ENCODE results near the gene FTSJ1. TPM values are rescaled to one million over a fixed set of nuclear protein-coding genes. Genes with fewer than 3 reads are reported as not detected.

Gene FTSJ1
- total and polyA plus RNA-seq, 8 donors: 19.6 to 92.8 (median 39.0) TPM

DNA sequence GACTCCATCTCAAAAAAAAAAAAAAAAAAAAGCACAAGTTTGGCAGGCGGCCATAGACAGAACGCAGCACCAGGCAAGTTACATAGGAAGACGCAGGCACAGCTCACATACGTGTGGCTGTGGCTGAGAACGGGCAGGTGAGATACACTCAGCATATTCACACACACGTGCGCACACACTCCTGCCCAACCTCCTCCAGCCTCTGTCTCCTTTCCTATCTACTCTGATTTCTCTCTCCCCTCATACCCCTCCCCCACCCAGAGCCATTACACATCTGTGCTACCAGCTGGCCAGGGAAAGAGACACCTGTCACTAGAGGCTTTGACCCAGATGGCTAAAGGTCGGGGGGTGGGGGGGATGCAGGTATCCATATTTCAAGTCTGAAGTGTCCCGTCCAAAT is 3.8 kb upstream of the FTSJ1 start:
- no peaks in the 10 kb centered on the region for H3K27me3 ChIP-seq
- no peak for TF ChIP-seq EP300 (IDR thresholded peaks at IDR 0.05)
- TF ChIP-seq POLR2AphosphoS5 (IDR thresholded peaks at IDR 0.05): no peak
- TF ChIP-seq, protein P1, sequence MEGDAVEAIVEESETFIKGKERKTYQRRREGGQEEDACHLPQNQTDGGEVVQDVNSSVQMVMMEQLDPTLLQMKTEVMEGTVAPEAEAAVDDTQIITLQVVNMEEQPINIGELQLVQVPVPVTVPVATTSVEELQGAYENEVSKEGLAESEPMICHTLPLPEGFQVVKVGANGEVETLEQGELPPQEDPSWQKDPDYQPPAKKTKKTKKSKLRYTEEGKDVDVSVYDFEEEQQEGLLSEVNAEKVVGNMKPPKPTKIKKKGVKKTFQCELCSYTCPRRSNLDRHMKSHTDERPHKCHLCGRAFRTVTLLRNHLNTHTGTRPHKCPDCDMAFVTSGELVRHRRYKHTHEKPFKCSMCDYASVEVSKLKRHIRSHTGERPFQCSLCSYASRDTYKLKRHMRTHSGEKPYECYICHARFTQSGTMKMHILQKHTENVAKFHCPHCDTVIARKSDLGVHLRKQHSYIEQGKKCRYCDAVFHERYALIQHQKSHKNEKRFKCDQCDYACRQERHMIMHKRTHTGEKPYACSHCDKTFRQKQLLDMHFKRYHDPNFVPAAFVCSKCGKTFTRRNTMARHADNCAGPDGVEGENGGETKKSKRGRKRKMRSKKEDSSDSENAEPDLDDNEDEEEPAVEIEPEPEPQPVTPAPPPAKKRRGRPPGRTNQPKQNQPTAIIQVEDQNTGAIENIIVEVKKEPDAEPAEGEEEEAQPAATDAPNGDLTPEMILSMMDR (IDR thresholded peaks at IDR 0.05): no peak
- TF ChIP-seq POLR2A (IDR thresholded peaks at IDR 0.05): no peak
- no peak overlapping the region for H3K4me3 ChIP-seq
- WGBS, 5 donors: 67 to 84% (median 70%) methylated on average over 4 to 9 of the region's 9 CpGs
- H3K27ac ChIP-seq: no peak overlapping the region
- no peak for DNase-seq
- peaks cover 3 to 17% (median 13%) of the 10 kb centered on the region in 4 donors for H3K4me1 ChIP-seq
- no peaks in the 10 kb centered on the region for H3K9me3 ChIP-seq
- intact Hi-C loops (cut with DNase I; ENCODE audit: low total_unique reads): no loop called here
- H3K36me3 ChIP-seq: no peaks in the 10 kb centered on the region

DNA sequence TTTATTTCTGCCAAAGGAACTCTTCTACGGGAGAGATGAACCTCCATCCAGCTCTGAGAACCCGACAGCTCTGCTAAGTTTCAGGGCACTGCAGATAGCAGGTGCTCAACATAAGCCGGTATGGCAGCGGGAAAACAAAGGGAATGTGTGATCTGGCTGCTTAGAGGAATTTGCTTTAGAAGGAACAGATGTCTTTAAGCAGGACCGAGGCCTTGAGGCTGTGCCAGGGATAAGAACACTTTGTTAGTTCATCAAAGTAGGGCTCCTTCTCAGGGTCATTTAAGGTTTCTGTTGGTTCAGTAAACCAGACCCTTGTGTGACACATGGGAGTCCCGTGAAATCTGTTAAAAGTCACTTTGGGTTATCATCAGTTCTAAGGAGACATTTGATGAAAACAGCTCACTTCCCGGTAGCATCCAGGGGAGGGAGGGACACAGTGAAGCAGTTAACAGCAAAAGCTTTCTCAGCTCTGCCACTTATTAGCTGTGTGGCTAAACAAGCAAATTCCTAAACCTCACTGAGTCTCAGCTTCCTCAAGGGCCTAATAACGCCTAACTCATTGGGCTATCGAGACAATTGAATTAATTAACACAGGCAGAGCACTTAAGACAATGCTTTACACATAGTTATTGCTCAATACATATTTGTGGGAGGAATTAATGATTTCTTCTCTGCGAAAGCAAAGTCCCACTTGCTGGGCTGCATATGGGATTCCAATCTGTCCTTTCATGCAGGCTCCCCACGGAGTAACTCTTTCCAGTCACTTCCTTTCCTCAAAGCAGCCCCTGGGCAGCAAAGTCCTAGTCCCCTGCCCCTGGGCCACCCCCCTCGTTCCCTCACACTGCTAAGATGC is 2.9 kb upstream of the FTSJ1 start:
- Histone ChIP-seq H3K4me1 (peaks cover 0 to 23% (median 15%) of the 10 kb centered on the region in 4 donors), H3K4me3 (no peak overlapping the region), H3K36me3 (peaks cover 0 to under 1% (median 0%) of the 10 kb centered on the region in 4 donors), H3K27ac (no peak overlapping the region), H3K27me3 (no peaks in the 10 kb centered on the region), H3K9me3 (no peaks in the 10 kb centered on the region)
- intact Hi-C loops (cut with DNase I; ENCODE audit: low total_unique reads): no loop called here
- TF ChIP-seq, protein P1 (IDR thresholded peaks at IDR 0.05): no peak
- TF ChIP-seq POLR2AphosphoS5 (IDR thresholded peaks at IDR 0.05) (no peak), EP300 (IDR thresholded peaks at IDR 0.05) (no peak), POLR2A (IDR thresholded peaks at IDR 0.05) (no peak)
- no peak for DNase-seq
- 42 to 60% (median 50%) methylated on average over 11 to 12 of the region's 12 CpGs for WGBS, 5 donors

DNA sequence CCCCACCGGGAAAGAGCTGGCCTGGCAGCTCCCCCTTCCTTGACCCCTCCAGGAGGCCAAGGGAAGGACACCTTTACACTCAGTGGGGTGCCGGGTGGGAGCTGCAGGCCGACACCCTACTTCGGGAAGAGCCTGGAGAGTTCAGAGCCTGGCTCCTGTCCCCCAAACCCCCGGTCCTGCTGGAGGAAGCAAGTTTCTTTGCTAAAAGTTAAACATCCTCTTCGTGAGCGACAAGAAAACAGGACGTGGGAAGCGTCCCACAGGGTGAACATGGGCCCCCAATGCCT is 2.4 kb upstream of the FTSJ1 start:
- H3K4me3 ChIP-seq: no peak overlapping the region
- peaks cover 0 to 23% (median 10%) of the 10 kb centered on the region in 4 donors for H3K4me1 ChIP-seq
- 54 to 88% (median 70%) methylated on average over 5 to 9 of the region's 9 CpGs for WGBS, 5 donors
- no peak for DNase-seq
- intact Hi-C loops (cut with DNase I; ENCODE audit: low total_unique reads): no loop called here
- TF ChIP-seq EP300 (IDR thresholded peaks at IDR 0.05): no peak
- H3K9me3 ChIP-seq: no peaks in the 10 kb centered on the region
- no peak overlapping the region for H3K27ac ChIP-seq
- H3K27me3 ChIP-seq: no peaks in the 10 kb centered on the region
- H3K36me3 ChIP-seq: peaks cover 0 to 6% (median 4%) of the 10 kb centered on the region in 4 donors

DNA sequence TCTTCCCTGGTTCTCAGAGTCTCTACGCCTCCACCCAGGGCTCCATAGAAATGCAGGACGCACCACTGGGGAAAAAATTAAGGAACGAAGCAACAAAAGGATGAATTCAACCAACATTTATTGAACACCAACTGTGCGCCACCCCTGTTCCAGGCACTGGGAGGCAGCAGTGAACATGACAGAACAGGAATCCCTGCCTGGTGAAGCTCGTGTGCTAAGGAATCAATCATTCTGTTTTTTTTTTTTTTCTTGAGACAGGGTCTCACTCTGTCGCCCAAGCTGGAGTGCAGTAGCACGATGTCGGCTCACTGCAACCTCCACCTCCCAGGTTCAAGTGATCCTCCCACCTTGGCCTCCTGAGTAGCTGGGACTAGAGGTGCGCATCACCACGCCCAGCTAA is 1.9 kb upstream of the FTSJ1 start:
- no peak for DNase-seq
- H3K4me1 ChIP-seq: peaks cover 0 to 23% (median 9%) of the 10 kb centered on the region in 4 donors
- H3K27me3 ChIP-seq: no peaks in the 10 kb centered on the region
- H3K27ac ChIP-seq: no peak overlapping the region
- H3K36me3 ChIP-seq: peaks cover 0 to 10% (median 8%) of the 10 kb centered on the region in 4 donors
- WGBS, 5 donors: 66 to 77% (median 67%) methylated on average over 10 of the region's 10 CpGs
- H3K4me3 ChIP-seq: no peak overlapping the region
- intact Hi-C loops (cut with DNase I; ENCODE audit: low total_unique reads): no loop called here
- H3K9me3 ChIP-seq: no peaks in the 10 kb centered on the region
- no peak for TF ChIP-seq POLR2AphosphoS5 (IDR thresholded peaks at IDR 0.05)
- TF ChIP-seq, protein P1 (IDR thresholded peaks at IDR 0.05): no peak
- TF ChIP-seq EP300 (IDR thresholded peaks at IDR 0.05): no peak
- TF ChIP-seq POLR2A (IDR thresholded peaks at IDR 0.05): no peak

DNA sequence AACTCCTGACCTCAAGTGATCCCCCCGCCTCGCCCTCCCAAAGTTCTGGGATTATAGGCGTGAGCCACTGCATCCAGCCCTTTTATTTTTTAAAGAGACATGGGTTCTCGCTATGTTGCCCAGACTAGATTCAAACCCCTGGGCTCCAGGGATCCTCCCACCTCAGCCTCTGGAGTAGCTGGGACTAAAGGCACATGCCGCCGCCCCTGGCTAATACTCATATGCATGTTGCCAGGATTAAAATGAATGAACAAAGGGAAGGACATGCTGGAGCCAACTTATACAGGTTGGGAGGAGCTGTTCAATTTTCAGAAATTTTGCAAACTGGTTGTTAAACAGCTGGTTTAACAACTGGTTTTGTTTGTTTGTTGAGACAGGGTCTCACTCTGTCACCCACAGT is 1.4 kb upstream of the FTSJ1 start:
- intact Hi-C loops (cut with DNase I; ENCODE audit: low total_unique reads): no loop called here
- Histone ChIP-seq H3K4me3 (no peak overlapping the region), H3K27ac (no peak overlapping the region), H3K4me1 (peaks cover 0 to 23% (median 9%) of the 10 kb centered on the region in 4 donors), H3K27me3 (no peaks in the 10 kb centered on the region), H3K9me3 (no peaks in the 10 kb centered on the region), H3K36me3 (peaks cover 0 to 14% (median 11%) of the 10 kb centered on the region in 4 donors)
- no peak for DNase-seq
- WGBS, 5 donors: 49 to 77% (median 70%) methylated on average over 6 of the region's 6 CpGs
- no peak for TF ChIP-seq POLR2A (IDR thresholded peaks at IDR 0.05)
- no peak for TF ChIP-seq EP300 (IDR thresholded peaks at IDR 0.05)
- TF ChIP-seq, protein P1 (IDR thresholded peaks at IDR 0.05): no peak
- TF ChIP-seq POLR2AphosphoS5 (IDR thresholded peaks at IDR 0.05): no peak

Measured in stomach (tissue), 9 donors.